ENCODE data around the gene GAREM2.

GAREM2 gene

GRCh38 chr2:26136451-26136850, 36.4 kb upstream of the GAREM2 start:
- Histone ChIP-seq H3K4me1 (ENCODE audit: control insufficient read depth, low read depth, low read length) (no peaks in the 10 kb centered on the region), H3K27me3 (ENCODE audit: insufficient read depth, low read length, poor library complexity) (no peaks in the 10 kb centered on the region), H4K8ac (ENCODE audit: low read depth, low read length) (no peak overlapping the region), H4K5ac (ENCODE audit: low read length) (no peak overlapping the region), H3K23ac (ENCODE audit: low read length) (no peak overlapping the region), H2BK15ac (replicated peaks; ENCODE audit: low read depth) (no peak overlapping the region), H3K18ac (ENCODE audit: low read length) (no peak overlapping the region), H3K79me2 (ENCODE audit: control insufficient read depth, insufficient read depth, low read length) (no peaks in the 10 kb centered on the region), H3K56ac (ENCODE audit: low read length) (no peak overlapping the region), H3K4ac (ENCODE audit: low read depth, low read length) (no peak overlapping the region), H3K79me1 (ENCODE audit: low read length) (no peaks in the 10 kb centered on the region), H3K36me3 (ENCODE audit: control insufficient read depth, insufficient read depth, low read length) (peaks cover 2% of the 10 kb centered on the region), H3K9ac (ENCODE audit: low read length) (no peak overlapping the region), H2AK5ac (ENCODE audit: low read length) (no peak overlapping the region), H3K27ac (ENCODE audit: low read depth, low read length) (no peak overlapping the region), H3K4me2 (ENCODE audit: low read length) (no peak overlapping the region), H3K4me3 (ENCODE audit: low read length) (no peak overlapping the region), H2BK120ac (ENCODE audit: low read depth, low read length) (no peak overlapping the region), H2BK5ac (ENCODE audit: low read length) (no peak overlapping the region)
- no CpG with 5 or more reads among the region's 3 CpGs for WGBS (ENCODE audit: extremely low coverage, insufficient coverage, low lambda C conversion rate)
- no peak for DNase-seq

- Histone ChIP-seq H3K56ac (ENCODE audit: low read length) (no peak overlapping the region), H2AK5ac (ENCODE audit: low read length) (no peak overlapping the region), H3K36me3 (ENCODE audit: control insufficient read depth, insufficient read depth, low read length) (peaks cover 2% of the 10 kb centered on the region), H3K27ac (ENCODE audit: low read depth, low read length) (no peak overlapping the region), H4K5ac (ENCODE audit: low read length) (no peak overlapping the region), H2BK5ac (ENCODE audit: low read length) (no peak overlapping the region), H3K4me3 (ENCODE audit: low read length) (no peak overlapping the region), H3K4me1 (ENCODE audit: control insufficient read depth, low read depth, low read length) (no peaks in the 10 kb centered on the region), H3K4ac (ENCODE audit: low read depth, low read length) (no peak overlapping the region), H2BK15ac (replicated peaks; ENCODE audit: low read depth) (no peak overlapping the region), H3K79me2 (ENCODE audit: control insufficient read depth, insufficient read depth, low read length) (no peaks in the 10 kb centered on the region), H2BK120ac (ENCODE audit: low read depth, low read length) (no peak overlapping the region), H3K23ac (ENCODE audit: low read length) (no peak overlapping the region), H3K18ac (ENCODE audit: low read length) (no peak overlapping the region), H3K79me1 (ENCODE audit: low read length) (no peaks in the 10 kb centered on the region), H4K8ac (ENCODE audit: low read depth, low read length) (no peak overlapping the region), H3K27me3 (ENCODE audit: insufficient read depth, low read length, poor library complexity) (no peaks in the 10 kb centered on the region), H3K4me2 (ENCODE audit: low read length) (no peak overlapping the region), H3K9ac (ENCODE audit: low read length) (no peak overlapping the region)
- no CpG with 5 or more reads among the region's 12 CpGs for WGBS (ENCODE audit: extremely low coverage, insufficient coverage, low lambda C conversion rate)
- peak; percentile 14 for DNase-seq
Measured at GRCh38 chr2:26139269-26140183, 33.4 kb upstream of the GAREM2 start.

DNA sequence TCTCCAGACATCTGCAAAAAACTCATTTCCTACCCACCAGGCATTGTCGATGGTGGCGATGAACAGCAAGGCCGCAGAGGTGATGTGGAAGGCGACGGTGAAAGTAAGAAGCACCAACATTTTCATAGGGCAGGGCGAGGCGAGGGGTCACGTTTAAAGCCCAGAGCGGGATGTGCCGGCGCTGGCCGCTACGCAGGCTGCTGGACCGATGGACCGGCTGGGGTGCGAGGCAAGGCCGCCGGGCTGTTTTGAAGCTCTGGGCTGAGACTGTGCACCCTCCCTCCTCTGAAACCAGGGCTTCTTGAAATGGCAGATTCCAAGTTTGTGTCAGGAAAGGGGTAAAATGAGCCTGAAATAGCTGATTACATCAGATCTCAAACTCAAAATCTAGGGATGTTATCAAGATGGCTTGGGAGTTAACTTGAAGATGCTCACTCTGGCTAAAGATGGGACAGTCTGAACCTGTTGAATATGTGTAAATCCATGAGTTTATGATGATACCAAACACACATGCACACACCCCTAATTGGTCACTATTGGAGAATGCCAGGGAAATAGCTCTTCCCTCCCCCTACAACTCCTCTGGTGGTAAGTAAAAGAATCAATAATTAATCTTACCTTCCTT, 31.6 kb upstream of the GAREM2 start:
- no peak overlapping the region for H3K4ac ChIP-seq (ENCODE audit: low read depth, low read length)
- no peaks in the 10 kb centered on the region for H3K4me1 ChIP-seq (ENCODE audit: control insufficient read depth, low read depth, low read length)
- no peak overlapping the region for H3K9ac ChIP-seq (ENCODE audit: low read length)
- no peak overlapping the region for H2BK15ac ChIP-seq (replicated peaks; ENCODE audit: low read depth)
- H3K27me3 ChIP-seq (ENCODE audit: insufficient read depth, low read length, poor library complexity): no peaks in the 10 kb centered on the region
- H3K56ac ChIP-seq (ENCODE audit: low read length): no peak overlapping the region
- H3K79me2 ChIP-seq (ENCODE audit: control insufficient read depth, insufficient read depth, low read length): no peaks in the 10 kb centered on the region
- no peak overlapping the region for H3K23ac ChIP-seq (ENCODE audit: low read length)
- no peak overlapping the region for H4K5ac ChIP-seq (ENCODE audit: low read length)
- peaks cover 2% of the 10 kb centered on the region for H3K36me3 ChIP-seq (ENCODE audit: control insufficient read depth, insufficient read depth, low read length)
- no peak overlapping the region for H2AK5ac ChIP-seq (ENCODE audit: low read length)
- H3K18ac ChIP-seq (ENCODE audit: low read length): no peak overlapping the region
- H4K8ac ChIP-seq (ENCODE audit: low read depth, low read length): no peak overlapping the region
- DNase-seq: no peak
- no peak overlapping the region for H2BK120ac ChIP-seq (ENCODE audit: low read depth, low read length)
- no peak overlapping the region for H3K4me2 ChIP-seq (ENCODE audit: low read length)
- WGBS (ENCODE audit: extremely low coverage, insufficient coverage, low lambda C conversion rate): no CpG with 5 or more reads among the region's 18 CpGs
- no peak overlapping the region for H3K4me3 ChIP-seq (ENCODE audit: low read length)
- H2BK5ac ChIP-seq (ENCODE audit: low read length): no peak overlapping the region
- H3K79me1 ChIP-seq (ENCODE audit: low read length): no peaks in the 10 kb centered on the region
- H3K27ac ChIP-seq (ENCODE audit: low read depth, low read length): no peak overlapping the region

DNA sequence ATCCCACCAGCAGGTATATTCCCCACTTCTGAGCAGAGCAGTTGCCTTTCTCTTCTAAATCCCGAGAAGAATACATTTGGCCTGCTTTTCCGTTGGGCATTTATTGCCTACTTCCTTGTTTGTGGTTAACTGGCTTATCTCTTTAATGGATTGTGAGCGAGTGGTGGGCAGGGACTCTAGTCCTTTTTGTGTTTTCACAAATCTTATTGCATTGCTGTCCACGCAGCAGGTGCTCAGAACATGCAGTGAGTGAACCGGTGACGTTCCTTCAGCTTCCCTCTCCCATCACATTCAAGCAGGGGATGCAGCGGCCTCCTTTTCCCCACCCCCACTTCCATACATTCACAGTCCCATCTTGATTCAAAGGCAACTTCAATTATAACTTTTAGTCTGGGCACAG, 28.9 kb upstream of the GAREM2 start:
- H4K8ac ChIP-seq (ENCODE audit: low read depth, low read length): no peak overlapping the region
- no peaks in the 10 kb centered on the region for H3K79me2 ChIP-seq (ENCODE audit: control insufficient read depth, insufficient read depth, low read length)
- no peaks in the 10 kb centered on the region for H3K79me1 ChIP-seq (ENCODE audit: low read length)
- H2BK120ac ChIP-seq (ENCODE audit: low read depth, low read length): no peak overlapping the region
- H3K27ac ChIP-seq (ENCODE audit: low read depth, low read length): no peak overlapping the region
- H3K18ac ChIP-seq (ENCODE audit: low read length): no peak overlapping the region
- WGBS (ENCODE audit: extremely low coverage, insufficient coverage, low lambda C conversion rate): no CpG with 5 or more reads among the region's 7 CpGs
- no peak overlapping the region for H3K4me3 ChIP-seq (ENCODE audit: low read length)
- H2AK5ac ChIP-seq (ENCODE audit: low read length): no peak overlapping the region
- no peak overlapping the region for H3K4me2 ChIP-seq (ENCODE audit: low read length)
- no peak overlapping the region for H4K5ac ChIP-seq (ENCODE audit: low read length)
- no peak overlapping the region for H2BK15ac ChIP-seq (replicated peaks; ENCODE audit: low read depth)
- H2BK5ac ChIP-seq (ENCODE audit: low read length): no peak overlapping the region
- H3K27me3 ChIP-seq (ENCODE audit: insufficient read depth, low read length, poor library complexity): no peaks in the 10 kb centered on the region
- DNase-seq: peak; percentile 16
- H3K4me1 ChIP-seq (ENCODE audit: control insufficient read depth, low read depth, low read length): no peaks in the 10 kb centered on the region
- H3K23ac ChIP-seq (ENCODE audit: low read length): no peak overlapping the region
- H3K9ac ChIP-seq (ENCODE audit: low read length): no peak overlapping the region
- H3K56ac ChIP-seq (ENCODE audit: low read length): no peak overlapping the region
- H3K4ac ChIP-seq (ENCODE audit: low read depth, low read length): no peak overlapping the region
- H3K36me3 ChIP-seq (ENCODE audit: control insufficient read depth, insufficient read depth, low read length): no peaks in the 10 kb centered on the region

DNA sequence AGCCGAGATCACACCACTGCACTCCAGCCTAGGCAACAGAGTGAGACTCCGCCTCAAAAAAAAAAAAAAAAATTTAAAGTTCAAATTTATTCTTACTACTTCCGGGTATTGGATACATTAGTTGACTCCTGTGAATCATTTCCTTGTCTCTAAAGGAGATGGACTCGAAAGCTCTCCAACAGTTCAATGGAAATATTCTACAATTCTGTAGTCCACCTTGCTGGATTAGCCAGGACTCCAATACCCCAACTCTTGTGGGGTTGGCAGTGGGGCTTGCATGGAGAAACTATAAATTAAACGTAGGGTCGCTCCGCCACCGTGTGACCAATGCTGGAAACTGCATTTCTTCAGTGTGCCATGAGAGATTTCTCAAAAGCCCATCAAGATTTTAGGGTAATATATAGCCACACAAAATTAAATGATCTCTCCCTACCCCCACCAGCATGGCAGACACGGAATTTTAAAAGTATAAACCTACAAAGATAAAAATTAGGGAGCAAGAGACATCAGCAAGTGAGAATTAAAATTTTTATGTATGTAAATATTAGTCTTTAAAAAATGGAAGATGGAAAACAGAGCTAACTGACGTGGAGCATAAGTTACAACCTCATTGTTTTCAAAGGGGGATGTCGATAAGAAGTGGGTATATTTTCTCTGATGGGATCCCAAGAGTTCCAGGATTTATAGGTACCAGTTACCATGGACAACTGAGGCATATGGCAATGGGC, 27.8 kb upstream of the GAREM2 start:
- Histone ChIP-seq H3K18ac (ENCODE audit: low read length) (no peak overlapping the region), H2BK120ac (ENCODE audit: low read depth, low read length) (no peak overlapping the region), H3K4me2 (ENCODE audit: low read length) (no peak overlapping the region), H3K4me3 (ENCODE audit: low read length) (no peak overlapping the region), H3K27ac (ENCODE audit: low read depth, low read length) (no peak overlapping the region), H3K79me1 (ENCODE audit: low read length) (no peaks in the 10 kb centered on the region), H3K4me1 (ENCODE audit: control insufficient read depth, low read depth, low read length) (no peaks in the 10 kb centered on the region), H3K4ac (ENCODE audit: low read depth, low read length) (no peak overlapping the region), H2BK5ac (ENCODE audit: low read length) (no peak overlapping the region), H3K36me3 (ENCODE audit: control insufficient read depth, insufficient read depth, low read length) (no peaks in the 10 kb centered on the region), H3K56ac (ENCODE audit: low read length) (no peak overlapping the region), H3K23ac (ENCODE audit: low read length) (no peak overlapping the region), H3K27me3 (ENCODE audit: insufficient read depth, low read length, poor library complexity) (no peaks in the 10 kb centered on the region), H4K8ac (ENCODE audit: low read depth, low read length) (no peak overlapping the region), H3K79me2 (ENCODE audit: control insufficient read depth, insufficient read depth, low read length) (no peaks in the 10 kb centered on the region), H3K9ac (ENCODE audit: low read length) (no peak overlapping the region), H2BK15ac (replicated peaks; ENCODE audit: low read depth) (no peak overlapping the region), H4K5ac (ENCODE audit: low read length) (no peak overlapping the region), H2AK5ac (ENCODE audit: low read length) (no peak overlapping the region)
- DNase-seq: peak; percentile 73
- no CpG with 5 or more reads among the region's 11 CpGs for WGBS (ENCODE audit: extremely low coverage, insufficient coverage, low lambda C conversion rate)

Data from mesendoderm (in vitro differentiated cells).